ENCODE data around the gene NELFA. TPM values are rescaled to one million over a fixed set of nuclear protein-coding genes. Genes with fewer than 3 reads are reported as not detected.
"Not testable (repeated sequence)": the region's sequence is repeated elsewhere in the genome, so short reads cannot be mapped to it uniquely, and the experiment has no call there.

Gene NELFA
- total RNA-seq, 4 donors from 2014 or later, result 22.0 to 80.4 (median 31.8) TPM

GRCh38 chr4:2036327-2036726 lies 27.6 kb upstream of the NELFA start:
- Histone ChIP-seq H3K4me3 (peak overlapping the region in 3 of 4 donors; percentile 19 to 45 (median 23)), H3K27ac (peak overlapping the region; percentile 77 to 87 (median 83)), H3K9me3 (no peaks in the 10 kb centered on the region), H3K4me1 (peaks cover 0 to 18% (median 11%) of the 10 kb centered on the region in 4 donors), H3K36me3 (no peaks in the 10 kb centered on the region), H3K27me3 (peaks cover 27% of the 10 kb centered on the region)
- in situ Hi-C loops (cut with MboI; ENCODE audit: low pct_ligation_motif_present in 1 of 4, low pct_unique_long_range_greater_than_20kb in 1 of 4, low sequenced_read_pairs in 3 of 4) (no loop called here), intact Hi-C loops (cut with DNase I; ENCODE audit: low total_unique reads) (no loop called here)
- peak; percentile 80 for DNase-seq
- WGBS, 2 donors (ENCODE audit: low coverage in 1 of 2), result 47 to 55% methylated on average over 2 to 10 of the region's 10 CpGs
- TF ChIP-seq POLR2AphosphoS5 (IDR thresholded peaks at IDR 0.05) (peak; percentile 24 to 81 (median 70)), EP300 (IDR thresholded peaks at IDR 0.05; ENCODE audit: low read depth) (peak; percentile 7), CTCF (IDR thresholded peaks at IDR 0.05) (no peak), POLR2A (IDR thresholded peaks at IDR 0.05) (peak; percentile 81)

DNA sequence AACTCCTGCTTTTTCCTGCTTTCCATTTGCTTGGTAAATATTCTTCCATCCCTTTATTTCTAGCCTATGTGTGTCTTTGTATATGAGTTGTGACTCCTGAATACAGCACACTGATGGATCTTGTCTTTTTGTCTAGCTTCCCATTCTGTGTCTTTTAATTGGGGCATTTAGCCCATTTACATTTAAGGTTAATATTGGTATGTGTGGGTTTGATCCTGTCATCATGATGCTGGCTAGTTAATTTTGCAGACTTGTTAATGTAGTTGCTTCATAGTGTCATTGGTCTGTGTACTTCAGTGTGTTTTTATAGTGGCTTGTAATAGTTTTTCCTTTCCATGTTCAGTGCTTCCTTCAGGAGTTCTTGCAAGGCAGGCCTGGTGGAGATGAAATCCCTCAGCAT lies 22.4 kb upstream of the NELFA start:
- H3K36me3 ChIP-seq; H3K4me3 ChIP-seq; H3K4me1 ChIP-seq; H3K27me3 ChIP-seq; H3K9me3 ChIP-seq; DNase-seq; H3K27ac ChIP-seq; in situ Hi-C loops (cut with MboI; ENCODE audit: low pct_ligation_motif_present in 1 of 4, low pct_unique_long_range_greater_than_20kb in 1 of 4, low sequenced_read_pairs in 3 of 4); intact Hi-C loops (cut with DNase I; ENCODE audit: low total_unique reads): not testable (repeated sequence)

- H3K36me3 ChIP-seq; H3K27ac ChIP-seq; H3K4me3 ChIP-seq; DNase-seq; H3K4me1 ChIP-seq; in situ Hi-C loops (cut with MboI; ENCODE audit: low pct_ligation_motif_present in 1 of 4, low pct_unique_long_range_greater_than_20kb in 1 of 4, low sequenced_read_pairs in 3 of 4); H3K9me3 ChIP-seq; H3K27me3 ChIP-seq; intact Hi-C loops (cut with DNase I; ENCODE audit: low total_unique reads): not testable (repeated sequence)
- 88 to 94% methylated on average over 4 of the region's 4 CpGs for WGBS, 2 donors (ENCODE audit: low coverage in 1 of 2)
These were observed 18.3 kb upstream of the NELFA start for GRCh38 chr4:2027120-2027519.

GRCh38 chr4:2025817-2026216 lies 17.0 kb upstream of the NELFA start:
- DNase-seq, result no peak
- H3K27ac ChIP-seq, result no peak overlapping the region
- in situ Hi-C loops (cut with MboI; ENCODE audit: low pct_ligation_motif_present in 1 of 4, low pct_unique_long_range_greater_than_20kb in 1 of 4, low sequenced_read_pairs in 3 of 4) (no loop called here), intact Hi-C loops (cut with DNase I; ENCODE audit: low total_unique reads) (no loop called here)
- no peaks in the 10 kb centered on the region for H3K36me3 ChIP-seq
- TF ChIP-seq POLR2AphosphoS5 (IDR thresholded peaks at IDR 0.05), result no peak
- no peak for TF ChIP-seq EP300 (IDR thresholded peaks at IDR 0.05; ENCODE audit: low read depth)
- no peak for TF ChIP-seq POLR2A (IDR thresholded peaks at IDR 0.05)
- no peak for TF ChIP-seq CTCF (IDR thresholded peaks at IDR 0.05)
- H3K9me3 ChIP-seq, result no peaks in the 10 kb centered on the region
- no peak overlapping the region for H3K4me3 ChIP-seq
- H3K27me3 ChIP-seq, result peaks cover 19% of the 10 kb centered on the region
- peaks cover 0 to 11% (median 0%) of the 10 kb centered on the region in 4 donors for H3K4me1 ChIP-seq

GRCh38 chr4:2024683-2025082 lies 15.9 kb upstream of the NELFA start:
- H3K27ac ChIP-seq, result no peak overlapping the region
- no peak overlapping the region for H3K4me3 ChIP-seq
- H3K4me1 ChIP-seq, result peaks cover 0 to 11% (median 0%) of the 10 kb centered on the region in 4 donors
- DNase-seq, result no peak
- in situ Hi-C loops (cut with MboI; ENCODE audit: low pct_ligation_motif_present in 1 of 4, low pct_unique_long_range_greater_than_20kb in 1 of 4, low sequenced_read_pairs in 3 of 4) (no loop called here), intact Hi-C loops (cut with DNase I; ENCODE audit: low total_unique reads) (no loop called here)
- H3K36me3 ChIP-seq, result no peaks in the 10 kb centered on the region
- TF ChIP-seq CTCF (IDR thresholded peaks at IDR 0.05), result no peak
- peaks cover 21% of the 10 kb centered on the region for H3K27me3 ChIP-seq
- H3K9me3 ChIP-seq, result no peaks in the 10 kb centered on the region

GRCh38 chr4:2021358-2022018 lies 12.7 kb upstream of the NELFA start:
- H3K36me3 ChIP-seq; DNase-seq; H3K4me3 ChIP-seq; intact Hi-C loops (cut with DNase I; ENCODE audit: low total_unique reads); in situ Hi-C loops (cut with MboI; ENCODE audit: low pct_ligation_motif_present in 1 of 4, low pct_unique_long_range_greater_than_20kb in 1 of 4, low sequenced_read_pairs in 3 of 4); H3K9me3 ChIP-seq; H3K27ac ChIP-seq: not testable (repeated sequence)
- WGBS, 2 donors (ENCODE audit: low coverage in 1 of 2), result 33 to 55% methylated on average over 8 to 15 of the region's 15 CpGs
- peaks cover 0 to 11% (median 0%) of the 10 kb centered on the region in 4 donors for H3K4me1 ChIP-seq
- H3K27me3 ChIP-seq, result peaks cover 21% of the 10 kb centered on the region

All from transverse colon (tissue), 4 donors.